HepG2 (cell line): ENCODE measurements around the gene MYLK2. TPM values are rescaled to one million over a fixed set of nuclear protein-coding genes. Genes with fewer than 3 reads are reported as not detected.

Source experiments
- ARHGAP35 ChIP-seq: sonication (generic); formaldehyde crosslinking; IDR thresholded peaks from 2 replicates; pipeline ENCODE4 v1.9.0; 2022; ENCODE audit warnings: mild to moderate bottlenecking, inconsistent platforms, moderate library complexity, missing genetic modification reagents, borderline replicate concordance
- ATF7 ChIP-seq, 2 experiments: fragments of 450-650 bp in 1 of 2; sonication (generic) in 1 of 2; formaldehyde crosslinking in 1 of 2; IDR thresholded peaks; 2 replicates each; pipeline versions ENCODE4 v1.4.0 to v1.6.1; 2016 to 2020; ENCODE audit warnings: antibody characterized with exemption in 1 of 2, mild to moderate bottlenecking in 1 of 2, missing genetic modification reagents in 1 of 2
- IKZF4 ChIP-seq: sonication (generic); formaldehyde crosslinking; IDR thresholded peaks from 2 replicates; pipeline ENCODE4 v1.5.1; 2020; ENCODE audit warnings: borderline replicate concordance, mild to moderate bottlenecking, low read depth, missing genetic modification reagents; ENCODE audit errors: not compliant biosample characterization
- KDM3A ChIP-seq: IDR thresholded peaks from 2 replicates; pipeline ENCODE4 v1.6.1; 2018; ENCODE audit warnings: low read depth, missing compliant biosample characterization
- NR1H2 ChIP-seq: sonication (generic); formaldehyde crosslinking; IDR thresholded peaks from 2 replicates; pipeline ENCODE4 v1.8.1; 2022; ENCODE audit warnings: low read depth, missing genetic modification reagents, borderline replicate concordance
- PAX8 ChIP-seq: sonication (generic); formaldehyde crosslinking; IDR thresholded peaks from 2 replicates; pipeline ENCODE4 v1.8.0; 2022; ENCODE audit warnings: mild to moderate bottlenecking, missing genetic modification reagents, borderline replicate concordance
- POGZ ChIP-seq: sonication (generic); formaldehyde crosslinking; IDR thresholded peaks from 2 replicates; pipeline ENCODE4 v1.4.0; 2020; ENCODE audit warnings: mild to moderate bottlenecking, missing genetic modification reagents
- SPEN ChIP-seq: sonication (generic); formaldehyde crosslinking; IDR thresholded peaks from 2 replicates; pipeline ENCODE4 v1.5.1; 2020; ENCODE audit warnings: low read depth, mild to moderate bottlenecking, missing genetic modification reagents
- ZBTB7B ChIP-seq: sonication (generic); formaldehyde crosslinking; IDR thresholded peaks from 2 replicates; pipeline ENCODE4 v1.4.0; 2020; ENCODE audit warnings: missing genetic modification reagents
- ZNF333 ChIP-seq: sonication (generic); formaldehyde crosslinking; IDR thresholded peaks from 2 replicates; pipeline ENCODE4 v1.4.0; 2020; ENCODE audit warnings: mild to moderate bottlenecking, missing genetic modification reagents, borderline replicate concordance
- ZNF34 ChIP-seq: sonication (generic); formaldehyde crosslinking; IDR thresholded peaks from 2 replicates; pipeline ENCODE4 v1.4.0; 2020; ENCODE audit warnings: mild to moderate bottlenecking, missing genetic modification reagents, borderline replicate concordance
- ZNF552 ChIP-seq: sonication (generic); formaldehyde crosslinking; IDR thresholded peaks from 2 replicates; pipeline ENCODE4 v1.9.0; 2022; ENCODE audit warnings: missing genetic modification reagents, mild to moderate bottlenecking, borderline replicate concordance
- ZNF670 ChIP-seq: sonication (generic); formaldehyde crosslinking; IDR thresholded peaks from 2 replicates; pipeline ENCODE4 v1.8.0; 2022; ENCODE audit warnings: mild to moderate bottlenecking, missing genetic modification reagents, borderline replicate concordance
- ZNF776 ChIP-seq: sonication (generic); formaldehyde crosslinking; IDR thresholded peaks from 2 replicates; pipeline ENCODE4 v1.4.0; 2020; ENCODE audit warnings: mild to moderate bottlenecking, missing genetic modification reagents
- ZNF782 ChIP-seq: sonication (generic); formaldehyde crosslinking; IDR thresholded peaks from 2 replicates; pipeline ENCODE4 v1.4.0; 2020; ENCODE audit warnings: missing genetic modification reagents, mild to moderate bottlenecking, borderline replicate concordance
- ZSCAN21 ChIP-seq: sonication (generic); formaldehyde crosslinking; IDR thresholded peaks from 2 replicates; pipeline ENCODE4 v1.8.0; 2022; ENCODE audit warnings: mild to moderate bottlenecking, missing genetic modification reagents, moderate library complexity, borderline replicate concordance
- polyA plus RNA-seq, 8 experiments: library from polyadenylated mRNA; depleted of rRNA in 3 of 8; stranded (reverse) in 7 of 8; unstranded in 1 of 8; fragments of >200 nt; fragmentation: Illumina TruSeq in 4 of 8; extraction: Trizol in 4 of 8; gene quantifications; 2 replicates each; pipeline versions ENCODE4 v1.2.1 to v1.2.3, GENCODE V29; 2011 to 2016; ENCODE audit warnings: low read depth in 4 of 8, missing spikeins in 1 of 8, mixed read lengths in 1 of 8; ENCODE audit not compliant: insufficient read depth in 1 of 8
- total RNA-seq, 5 experiments: library from RNA; depleted of rRNA; stranded (reverse); fragments of >200 nt; fragmentation: Illumina TruSeq; extraction: Trizol; gene quantifications; 2 replicates each; pipeline ENCODE4 v1.2.3, GENCODE V29; 2016; ENCODE audit warnings: low read depth in 1 of 5
- TF ChIP-seq, protein P1 (sequence below): sonication (generic); formaldehyde crosslinking; IDR thresholded peaks from 2 replicates; pipeline ENCODE4 v1.8.1; 2023; ENCODE audit warnings: mild to moderate bottlenecking, inconsistent platforms, moderate library complexity, missing genetic modification reagents, borderline replicate concordance
- TF ChIP-seq, protein P2 (sequence below): sonication (generic); formaldehyde crosslinking; IDR thresholded peaks from 2 replicates; pipeline ENCODE4 v1.5.0; 2020; ENCODE audit warnings: missing genetic modification reagents, mild to moderate bottlenecking, borderline replicate concordance
- TF ChIP-seq, protein P3 (sequence below): sonication (generic); formaldehyde crosslinking; IDR thresholded peaks from 2 replicates; pipeline ENCODE4 v1.4.0; 2020; ENCODE audit warnings: mild to moderate bottlenecking, missing genetic modification reagents, borderline replicate concordance

MYLK2 gene
- total and polyA plus RNA-seq, 2 of the 13 experiments (the other 11 are each of a cell fraction or from before 2014, with no cell fraction given), result 0.27 TPM; not detected in 1

DNA sequence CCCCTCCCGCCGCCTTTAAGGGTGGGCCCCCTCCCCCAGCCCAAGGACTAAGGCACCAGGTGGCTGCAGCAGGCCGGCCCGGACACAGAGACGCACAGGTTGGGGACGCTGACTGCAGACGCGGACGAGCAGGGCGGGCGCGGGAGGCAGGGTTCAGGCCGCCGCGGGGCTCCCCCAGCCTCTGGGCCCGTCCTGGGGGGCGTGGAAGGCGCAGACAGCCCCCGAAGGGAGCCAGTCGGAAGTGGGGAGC is 41.9 kb downstream of the MYLK2 start (continued):
- TF ChIP-seq, protein P1, sequence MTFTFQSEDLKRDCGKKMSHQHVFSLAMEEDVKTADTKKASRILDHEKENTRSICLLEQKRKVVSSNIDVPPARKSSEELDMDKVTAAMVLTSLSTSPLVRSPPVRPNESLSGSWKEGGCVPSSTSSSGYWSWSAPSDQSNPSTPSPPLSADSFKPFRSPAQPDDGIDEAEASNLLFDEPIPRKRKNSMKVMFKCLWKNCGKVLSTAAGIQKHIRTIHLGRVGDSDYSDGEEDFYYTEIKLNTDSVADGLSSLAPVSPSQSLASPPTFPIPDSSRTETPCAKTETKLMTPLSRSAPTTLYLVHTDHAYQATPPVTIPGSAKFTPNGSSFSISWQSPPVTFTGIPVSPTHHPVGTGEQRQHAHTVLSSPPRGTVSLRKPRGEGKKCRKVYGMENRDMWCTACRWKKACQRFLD (CRISPR knock-in tag), result 0 out of 2 replicates have a peak, but pooled peaks have one; percentile 44
- TF ChIP-seq ARHGAP35 (CRISPR knock-in tag) (0 out of 2 replicates have a peak, but pooled peaks have one; percentile 46), ATF7 (IDR thresholded peaks at IDR 0.05) (no peak), ATF7 (CRISPR knock-in tag; IDR thresholded peaks at IDR 0.05) (peak; percentile 7; the same call in 1 of the 2 replicates), PAX8 (CRISPR knock-in tag) (0 out of 2 replicates have a peak, but pooled peaks have one; percentile 86), ZNF670 (0 out of 2 replicates have a peak, but pooled peaks have one; percentile 22), ZSCAN21 (0 out of 2 replicates have a peak, but pooled peaks have one; percentile 30), ZNF776 (CRISPR knock-in tag) (0 out of 2 replicates have a peak, but pooled peaks have one; percentile 64), NR1H2 (CRISPR knock-in tag) (0 out of 2 replicates have a peak, but pooled peaks have one; percentile 49), KDM3A (CRISPR knock-in tag) (peak; percentile 38; the same call in 1 of the 2 replicates), SPEN (CRISPR knock-in tag) (no peak), IKZF4 (CRISPR knock-in tag) (no peak), ZNF552 (CRISPR knock-in tag) (peak; percentile 36; the same call in 1 of the 2 replicates), ZNF333 (0 out of 2 replicates have a peak, but pooled peaks have one; percentile 35), POGZ (CRISPR knock-in tag) (no peak; the same call in 1 of the 2 replicates), ZNF34 (0 out of 2 replicates have a peak, but pooled peaks have one; percentile 86), ZNF782 (CRISPR knock-in tag) (peak; percentile 57; the same call in 1 of the 2 replicates), ZBTB7B (CRISPR knock-in tag) (0 out of 2 replicates have a peak, but pooled peaks have one; percentile 23)
- TF ChIP-seq, protein P2, sequence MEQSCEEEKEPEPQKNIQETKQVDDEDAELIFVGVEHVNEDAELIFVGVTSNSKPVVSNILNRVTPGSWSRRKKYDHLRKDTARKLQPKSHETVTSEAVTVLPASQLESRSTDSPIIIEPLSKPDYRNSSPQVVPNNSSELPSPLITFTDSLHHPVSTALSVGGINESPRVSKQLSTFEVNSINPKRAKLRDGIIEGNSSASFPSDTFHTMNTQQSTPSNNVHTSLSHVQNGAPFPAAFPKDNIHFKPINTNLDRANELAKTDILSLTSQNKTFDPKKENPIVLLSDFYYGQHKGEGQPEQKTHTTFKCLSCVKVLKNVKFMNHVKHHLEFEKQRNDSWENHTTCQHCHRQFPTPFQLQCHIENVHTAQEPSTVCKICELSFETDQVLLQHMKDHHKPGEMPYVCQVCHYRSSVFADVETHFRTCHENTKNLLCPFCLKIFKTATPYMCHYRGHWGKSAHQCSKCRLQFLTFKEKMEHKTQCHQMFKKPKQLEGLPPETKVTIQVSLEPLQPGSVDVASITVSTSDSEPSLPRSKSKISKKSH (CRISPR knock-in tag), result peak; percentile 44; the same call in 1 of the 2 replicates
- TF ChIP-seq, protein P3, sequence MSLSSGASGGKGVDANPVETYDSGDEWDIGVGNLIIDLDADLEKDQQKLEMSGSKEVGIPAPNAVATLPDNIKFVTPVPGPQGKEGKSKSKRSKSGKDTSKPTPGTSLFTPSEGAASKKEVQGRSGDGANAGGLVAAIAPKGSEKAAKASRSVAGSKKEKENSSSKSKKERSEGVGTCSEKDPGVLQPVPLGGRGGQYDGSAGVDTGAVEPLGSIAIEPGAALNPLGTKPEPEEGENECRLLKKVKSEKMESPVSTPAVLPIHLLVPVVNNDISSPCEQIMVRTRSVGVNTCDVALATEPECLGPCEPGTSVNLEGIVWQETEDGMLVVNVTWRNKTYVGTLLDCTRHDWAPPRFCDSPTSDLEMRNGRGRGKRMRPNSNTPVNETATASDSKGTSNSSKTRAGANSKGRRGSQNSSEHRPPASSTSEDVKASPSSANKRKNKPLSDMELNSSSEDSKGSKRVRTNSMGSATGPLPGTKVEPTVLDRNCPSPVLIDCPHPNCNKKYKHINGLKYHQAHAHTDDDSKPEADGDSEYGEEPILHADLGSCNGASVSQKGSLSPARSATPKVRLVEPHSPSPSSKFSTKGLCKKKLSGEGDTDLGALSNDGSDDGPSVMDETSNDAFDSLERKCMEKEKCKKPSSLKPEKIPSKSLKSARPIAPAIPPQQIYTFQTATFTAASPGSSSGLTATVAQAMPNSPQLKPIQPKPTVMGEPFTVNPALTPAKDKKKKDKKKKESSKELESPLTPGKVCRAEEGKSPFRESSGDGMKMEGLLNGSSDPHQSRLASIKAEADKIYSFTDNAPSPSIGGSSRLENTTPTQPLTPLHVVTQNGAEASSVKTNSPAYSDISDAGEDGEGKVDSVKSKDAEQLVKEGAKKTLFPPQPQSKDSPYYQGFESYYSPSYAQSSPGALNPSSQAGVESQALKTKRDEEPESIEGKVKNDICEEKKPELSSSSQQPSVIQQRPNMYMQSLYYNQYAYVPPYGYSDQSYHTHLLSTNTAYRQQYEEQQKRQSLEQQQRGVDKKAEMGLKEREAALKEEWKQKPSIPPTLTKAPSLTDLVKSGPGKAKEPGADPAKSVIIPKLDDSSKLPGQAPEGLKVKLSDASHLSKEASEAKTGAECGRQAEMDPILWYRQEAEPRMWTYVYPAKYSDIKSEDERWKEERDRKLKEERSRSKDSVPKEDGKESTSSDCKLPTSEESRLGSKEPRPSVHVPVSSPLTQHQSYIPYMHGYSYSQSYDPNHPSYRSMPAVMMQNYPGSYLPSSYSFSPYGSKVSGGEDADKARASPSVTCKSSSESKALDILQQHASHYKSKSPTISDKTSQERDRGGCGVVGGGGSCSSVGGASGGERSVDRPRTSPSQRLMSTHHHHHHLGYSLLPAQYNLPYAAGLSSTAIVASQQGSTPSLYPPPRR (CRISPR knock-in tag), result 0 out of 2 replicates have a peak, but pooled peaks have one; percentile 29
